GM23248 (cell line): ENCODE data around the gene ACOT7.

Experiments used
- EZH2 ChIP-seq: fragments of 200-600 bp; sonication (generic); IDR thresholded peaks from 2 replicates; pipeline ENCODE4 v1.6.1; 2018; ENCODE audit warnings: antibody characterized with exemption, mild to moderate bottlenecking; ENCODE audit not compliant: insufficient read depth, poor library complexity, severe bottlenecking
- EZH2phosphoT487 ChIP-seq: fragments of 200-600 bp; sonication (generic); IDR thresholded peaks from 2 replicates; pipeline ENCODE4 v1.6.1; 2018; ENCODE audit warnings: antibody characterized with exemption, moderate library complexity, mild to moderate bottlenecking, low read depth; ENCODE audit not compliant: insufficient read depth

DNA sequence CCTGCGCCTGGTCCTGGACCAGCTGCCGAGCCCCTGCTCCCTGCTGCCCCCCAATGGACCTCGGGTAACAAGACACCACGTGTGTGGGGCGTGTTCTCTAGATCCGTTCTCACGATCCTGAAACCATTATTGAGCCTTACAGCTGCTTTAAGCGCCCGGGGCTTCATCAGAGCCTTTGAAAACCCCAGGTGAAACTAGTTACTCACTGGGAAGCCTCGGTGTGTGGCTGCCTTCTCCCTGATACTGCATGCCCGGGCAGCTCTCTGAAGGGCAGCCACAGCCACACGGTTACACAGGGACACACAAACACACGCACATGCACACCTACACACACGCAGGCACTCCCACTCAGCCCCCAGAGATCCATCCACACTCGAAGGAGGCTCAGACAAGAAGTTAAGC lies 20.9 kb upstream of the ACOT7 start:
- TF ChIP-seq EZH2 (no peak), EZH2phosphoT487 (no peak)
